Endothelial cell of umbilical vein (primary cell): ENCODE data around the gene SLC8A1. TPM values are rescaled to one million over a fixed set of nuclear protein-coding genes. Genes with fewer than 3 reads are reported as not detected.

Experiments used
- BruUV-seq: library from RNA; stranded (reverse); fragments of 400-500 nt; replicated peaks from 2 replicates; lab custom pipeline; 2021; lab: Mats Ljungman, UMichigan
- CTCF ChIA-PET: fragments of 300-600, 350-600 bp; sonication (Branson Sonifier 250); formaldehyde crosslinking; loops from one replicate; lab custom pipeline; 2021; ENCODE audit warnings: antibody characterized with exemption, inconsistent platforms; lab: Charles Lee
- POLR2A ChIA-PET: fragments of 300-600, 350-600 bp; sonication (Branson Sonifier 250); formaldehyde crosslinking; loops from one replicate; lab custom pipeline; 2021; ENCODE audit warnings: antibody characterized with exemption, inconsistent platforms; lab: Charles Lee
- DNase-seq: peaks from one replicate; pipeline ENCODE4 v3.0.0-alpha.2; 2011; ENCODE audit warnings: low read depth, low spot score
- FAIRE-seq: peaks from 2 replicates; lab custom pipeline; 2011; peaks lifted over from hg19 to GRCh38; lab: Jason Lieb, UNC
- H2AFZ ChIP-seq: 2 replicates; pipeline ENCODE4 v1.6.0; 2012; ENCODE audit warnings: low read depth, low read length, control low read depth, inconsistent platforms
- H3K27ac ChIP-seq: 2 replicates; pipeline ENCODE4 v1.5.1; 2011; ENCODE audit warnings: low read depth, mild to moderate bottlenecking, control low read depth, low read length, moderate library complexity; ENCODE audit not compliant: insufficient read depth
- H3K27me3 ChIP-seq, 2 experiments: 2 replicates each; pipeline versions ENCODE4 v1.6.0 to v1.6.1; 2011; ENCODE audit warnings: low read length in 2 of 2, mixed read lengths in 1 of 2; ENCODE audit not compliant: control insufficient read depth in 2 of 2, insufficient read depth in 2 of 2
- H3K36me3 ChIP-seq, 2 experiments: 2 replicates in 1 of 2; 3 replicates in 1 of 2; pipeline ENCODE4 v1.5.1; 2011; ENCODE audit warnings: low read length in 2 of 2, mild to moderate bottlenecking in 1 of 2, moderate library complexity in 1 of 2; ENCODE audit not compliant: control insufficient read depth in 2 of 2, insufficient read depth in 2 of 2; ENCODE audit errors: extremely low read depth in 1 of 2
- H3K4me1 ChIP-seq: 3 replicates; pipeline ENCODE4 v1.5.1; 2011; ENCODE audit warnings: mild to moderate bottlenecking, low read length; ENCODE audit not compliant: control insufficient read depth, insufficient read depth; ENCODE audit errors: extremely low read depth
- H3K4me2 ChIP-seq: 2 replicates; pipeline ENCODE4 v1.6.1; 2011; ENCODE audit warnings: low read length, control low read depth, mixed read lengths; ENCODE audit not compliant: insufficient read depth
- H3K4me3 ChIP-seq, 3 experiments: fragments of 200-600 bp in 1 of 3; sonication (generic), shearing (Covaris generic) in 1 of 3; replicated peaks in 1 of 3; 2 replicates each; pipeline ENCODE4 v1.5.1; 2011 to 2016; ENCODE audit warnings: control low read depth in 3 of 3, low read length in 3 of 3, mild to moderate bottlenecking in 2 of 3, inconsistent platforms in 1 of 3, low read depth in 1 of 3, moderate library complexity in 1 of 3; ENCODE audit not compliant: insufficient read depth in 1 of 3
- H3K79me2 ChIP-seq: 2 replicates; pipeline ENCODE4 v1.6.0; 2012; ENCODE audit warnings: low read length, inconsistent platforms; ENCODE audit not compliant: control insufficient read depth, insufficient read depth
- H3K9ac ChIP-seq: replicated peaks from 2 replicates; pipeline ENCODE3; 2011; ENCODE audit warnings: low read length, control low read depth; ENCODE audit not compliant: insufficient read depth; ENCODE audit errors: extremely low read depth
- H3K9me1 ChIP-seq: replicated peaks from 3 replicates; pipeline ENCODE4 v1.6.0; 2011; ENCODE audit warnings: mild to moderate bottlenecking, low read length; ENCODE audit not compliant: control insufficient read depth, insufficient read depth; ENCODE audit errors: extremely low read depth
- H3K9me3 ChIP-seq: replicated peaks from 2 replicates; pipeline ENCODE4 v1.5.1; 2012; ENCODE audit warnings: low read length, inconsistent platforms; ENCODE audit not compliant: control insufficient read depth, insufficient read depth
- H4K20me1 ChIP-seq: replicated peaks from 2 replicates; pipeline ENCODE3; 2011; ENCODE audit warnings: mild to moderate bottlenecking, low read length; ENCODE audit not compliant: control insufficient read depth, insufficient read depth; ENCODE audit errors: extremely low read depth
- EZH2 ChIP-seq: IDR thresholded peaks from 2 replicates; pipeline ENCODE4 v1.6.1; 2012; ENCODE audit warnings: borderline replicate concordance, low read depth, mild to moderate bottlenecking, moderate library complexity, low read length, inconsistent platforms; ENCODE audit not compliant: severe bottlenecking
- FOS ChIP-seq: IDR thresholded peaks from 2 replicates; pipeline ENCODE4 v1.6.1; 2011; ENCODE audit warnings: mild to moderate bottlenecking, low read length, moderate library complexity, borderline replicate concordance; ENCODE audit not compliant: insufficient read depth
- GATA2 ChIP-seq: IDR thresholded peaks from 2 replicates; pipeline ENCODE4 v1.7.0; 2011; ENCODE audit warnings: low read depth, mild to moderate bottlenecking, moderate library complexity, mixed read lengths, low read length; ENCODE audit not compliant: insufficient read length, insufficient read depth
- JUN ChIP-seq: IDR thresholded peaks from 2 replicates; pipeline ENCODE4 v1.6.1; 2011; ENCODE audit warnings: borderline replicate concordance, low read depth; ENCODE audit not compliant: insufficient read length, insufficient read depth
- MYC ChIP-seq: IDR thresholded peaks from one replicate; pipeline ENCODE4 v1.6.1; 2011; ENCODE audit warnings: mild to moderate bottlenecking, low read depth, low read length
- POLR2A ChIP-seq: IDR thresholded peaks from 2 replicates; pipeline ENCODE4 v1.6.1; 2012; ENCODE audit warnings: low read depth, mild to moderate bottlenecking, control low read depth, low read length
- POLR2AphosphoS5 ChIP-seq: IDR thresholded peaks from 2 replicates; pipeline ENCODE4 v1.6.1; 2012; ENCODE audit warnings: low read depth, mild to moderate bottlenecking, control low read depth, low read length, moderate library complexity; ENCODE audit not compliant: insufficient read depth
- dilution Hi-C: fragments of 300-500 bp; cut with MboI; formaldehyde crosslinking; loops from one replicate; pipeline ENCODE4 v1.15.0; 2019; ENCODE audit warnings: low sequenced_read_pairs; ENCODE audit not compliant: extremely low pct_ligation_motif_present
- intact Hi-C: fragments of 100-400 bp; cut with micrococcal nuclease; formaldehyde crosslinking; loops from one replicate; pipeline ENCODE4 v1.10.0; 2022
- polyA plus RNA-seq, 4 experiments: library from polyadenylated mRNA; depleted of rRNA in 3 of 4; stranded (reverse) in 3 of 4; unstranded in 1 of 4; fragments of >200 nt; gene quantifications; 2 replicates each; pipeline versions ENCODE4 v1.2.1 to v1.2.3, GENCODE V29; 2011 to 2012; ENCODE audit warnings: missing spikeins in 1 of 4
- total RNA-seq: library from RNA; stranded (reverse); gene quantifications from 2 replicates; pipeline ENCODE4 v1.2.3, GENCODE V29; 2021
- TF ChIP-seq, protein P1 (sequence below): IDR thresholded peaks from 2 replicates; pipeline ENCODE4 v1.6.1; 2011; ENCODE audit not compliant: insufficient read depth, insufficient read length
- TF ChIP-seq, protein P2 (sequence below), 2 donors: IDR thresholded peaks; 1 replicate in 1 of 2; 2 replicates in 1 of 2; pipeline ENCODE4 v1.5.1; 2011; ENCODE audit warnings: low read length in 2 of 2, mild to moderate bottlenecking in 2 of 2, moderate library complexity in 2 of 2, control low read depth in 1 of 2, inconsistent platforms in 1 of 2, low read depth in 1 of 2; ENCODE audit not compliant: insufficient read depth in 1 of 2; ENCODE audit errors: extremely low read depth in 1 of 2

Gene SLC8A1
- total and polyA plus RNA-seq, 2 donors (not counting 3 experiments of a cell fraction or from before 2014, with no cell fraction given): 0.19 to 1.8 TPM

GRCh38 chr2:40330096-40330495 lies 121.8 kb downstream of the SLC8A1 start:
- no peak overlapping the region for H3K27ac ChIP-seq
- peaks cover 24% of the 10 kb centered on the region for H3K4me1 ChIP-seq
- BruUV-seq: no TSS peak
- H3K9me3 ChIP-seq: no peaks in the 10 kb centered on the region
- dilution Hi-C loops: no loop called here
- peak; percentile 53 for DNase-seq
- TF ChIP-seq POLR2AphosphoS5 (no peak), POLR2A (no peak), EZH2 (no peak), FOS (peak; percentile 46), JUN (peak; percentile 37), MYC (no peak), GATA2 (no peak)
- TF ChIP-seq, protein P1, sequence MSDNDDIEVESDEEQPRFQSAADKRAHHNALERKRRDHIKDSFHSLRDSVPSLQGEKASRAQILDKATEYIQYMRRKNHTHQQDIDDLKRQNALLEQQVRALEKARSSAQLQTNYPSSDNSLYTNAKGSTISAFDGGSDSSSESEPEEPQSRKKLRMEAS: no peak
- TF ChIP-seq, protein P2, sequence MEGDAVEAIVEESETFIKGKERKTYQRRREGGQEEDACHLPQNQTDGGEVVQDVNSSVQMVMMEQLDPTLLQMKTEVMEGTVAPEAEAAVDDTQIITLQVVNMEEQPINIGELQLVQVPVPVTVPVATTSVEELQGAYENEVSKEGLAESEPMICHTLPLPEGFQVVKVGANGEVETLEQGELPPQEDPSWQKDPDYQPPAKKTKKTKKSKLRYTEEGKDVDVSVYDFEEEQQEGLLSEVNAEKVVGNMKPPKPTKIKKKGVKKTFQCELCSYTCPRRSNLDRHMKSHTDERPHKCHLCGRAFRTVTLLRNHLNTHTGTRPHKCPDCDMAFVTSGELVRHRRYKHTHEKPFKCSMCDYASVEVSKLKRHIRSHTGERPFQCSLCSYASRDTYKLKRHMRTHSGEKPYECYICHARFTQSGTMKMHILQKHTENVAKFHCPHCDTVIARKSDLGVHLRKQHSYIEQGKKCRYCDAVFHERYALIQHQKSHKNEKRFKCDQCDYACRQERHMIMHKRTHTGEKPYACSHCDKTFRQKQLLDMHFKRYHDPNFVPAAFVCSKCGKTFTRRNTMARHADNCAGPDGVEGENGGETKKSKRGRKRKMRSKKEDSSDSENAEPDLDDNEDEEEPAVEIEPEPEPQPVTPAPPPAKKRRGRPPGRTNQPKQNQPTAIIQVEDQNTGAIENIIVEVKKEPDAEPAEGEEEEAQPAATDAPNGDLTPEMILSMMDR (IDR thresholded peaks at IDR 0.05; ENCODE audit: extremely low read depth in 1 of 2, insufficient read depth in 1 of 2, low read depth in 1 of 2, low read length in 2 of 2): no peak
- CTCF ChIA-PET: interaction anchor here (0.9 to 1.6 kb wide), 5 partner anchors 20 to 102 kb away, joined by 3 to 5 read pairs (median 3); no protein-coding TSS in a partner anchor
- no peaks in the 10 kb centered on the region for H3K9me1 ChIP-seq
- no peaks in the 10 kb centered on the region for H3K79me2 ChIP-seq
- H4K20me1 ChIP-seq: no peaks in the 10 kb centered on the region
- H3K4me2 ChIP-seq: peak overlapping the region; percentile 28
- POLR2A ChIA-PET: no interaction called here
- no peak overlapping the region for H2AFZ ChIP-seq
- no peaks in the 10 kb centered on the region for H3K36me3 ChIP-seq
- intact Hi-C loops: loop anchor here (1.0 kb wide), 1 partner anchor 126 kb away; no protein-coding TSS in a partner anchor
- H3K4me3 ChIP-seq: no peak overlapping the region
- no peaks in the 10 kb centered on the region for H3K27me3 ChIP-seq
- FAIRE-seq: no peak
- H3K9ac ChIP-seq: no peak overlapping the region
